Measurements from ENCODE around the gene WNT3A. TPM values are rescaled to one million over a fixed set of nuclear protein-coding genes. Genes with fewer than 3 reads are reported as not detected.

Gene WNT3A
- total RNA-seq, 1 donor from 2014 or later = 6.0 TPM

- Histone ChIP-seq H3K4me1 (peaks cover 62% of the 10 kb centered on the region), H3K9me3 (no peaks in the 10 kb centered on the region), H3K36me3 (peaks cover 7% of the 10 kb centered on the region), H3K4me3 (peak overlapping the region; percentile 85), H3K27ac (peak overlapping the region; percentile 98), H3K27me3 (ENCODE audit: low read depth) (no peaks in the 10 kb centered on the region)
- DNase-seq (peak; percentile 70), ATAC-seq (peak; percentile 1 to 3)
- intact Hi-C loops (cut with DNase I) = no loop called here
- peak; percentile 9 for TF ChIP-seq CTCF (IDR thresholded peaks at IDR 0.05)
Observed at GRCh38 chr1:228083871-228084278, 77.1 kb downstream of the WNT3A start.

- H3K27ac ChIP-seq = peak overlapping the region; percentile 98
- DNase-seq (peak; percentile 20), ATAC-seq (peak in 1 of 2 donors; percentile 13)
- H3K9me3 ChIP-seq = no peaks in the 10 kb centered on the region
- TF ChIP-seq CTCF (IDR thresholded peaks at IDR 0.05) = no peak
- peaks cover 67% of the 10 kb centered on the region for H3K4me1 ChIP-seq
- intact Hi-C loops (cut with DNase I) = no loop called here
- H3K36me3 ChIP-seq = peaks cover 9% of the 10 kb centered on the region
- peak overlapping the region; percentile 85 for H3K4me3 ChIP-seq
- no peaks in the 10 kb centered on the region for H3K27me3 ChIP-seq (ENCODE audit: low read depth)
Observed at GRCh38 chr1:228084325-228084724, 77.5 kb downstream of the WNT3A start.

GRCh38 chr1:228084797-228085196 is 78.0 kb downstream of the WNT3A start:
- Histone ChIP-seq H3K9me3 (no peaks in the 10 kb centered on the region), H3K4me3 (peak overlapping the region; percentile 85), H3K27ac (peak overlapping the region; percentile 98), H3K27me3 (ENCODE audit: low read depth) (no peaks in the 10 kb centered on the region), H3K4me1 (peaks cover 71% of the 10 kb centered on the region), H3K36me3 (peaks cover 9% of the 10 kb centered on the region)
- no peak for TF ChIP-seq CTCF (IDR thresholded peaks at IDR 0.05)
- DNase-seq = peak; percentile 22
- intact Hi-C loops (cut with DNase I) = no loop called here
- ATAC-seq = no peak

GRCh38 chr1:228085287-228085951 is 78.6 kb downstream of the WNT3A start:
- TF ChIP-seq CTCF (IDR thresholded peaks at IDR 0.05) = no peak
- peak overlapping the region; percentile 98 for H3K27ac ChIP-seq
- no peaks in the 10 kb centered on the region for H3K27me3 ChIP-seq (ENCODE audit: low read depth)
- no peaks in the 10 kb centered on the region for H3K9me3 ChIP-seq
- DNase-seq = peak; percentile 49
- peak in 1 of 2 donors; percentile 37 for ATAC-seq
- H3K4me1 ChIP-seq = peaks cover 78% of the 10 kb centered on the region
- H3K36me3 ChIP-seq = peaks cover 9% of the 10 kb centered on the region
- H3K4me3 ChIP-seq = peak overlapping the region; percentile 85
- intact Hi-C loops (cut with DNase I) = no loop called here

- Histone ChIP-seq H3K9me3 (no peaks in the 10 kb centered on the region), H3K27me3 (ENCODE audit: low read depth) (no peaks in the 10 kb centered on the region), H3K27ac (peak overlapping the region; percentile 98), H3K36me3 (peaks cover 12% of the 10 kb centered on the region), H3K4me3 (peak overlapping the region; percentile 1), H3K4me1 (peaks cover 90% of the 10 kb centered on the region)
- peak; percentile 6 to 40 for ATAC-seq
- TF ChIP-seq CTCF (IDR thresholded peaks at IDR 0.05) = no peak
- DNase-seq = peak; percentile 53
- intact Hi-C loops (cut with DNase I) = no loop called here
Observed at GRCh38 chr1:228087771-228088251, 81.0 kb downstream of the WNT3A start.
